Lung (tissue), 12 donors: Measurements from ENCODE around the gene EFNA2. TPM values are rescaled to one million over a fixed set of nuclear protein-coding genes. Genes with fewer than 3 reads are reported as not detected.
A peak's percentile ranks its signal among the peaks of the same experiment; 100 is the strongest.

Experiments
- ATAC-seq: fragments of 200-7000 bp; cut with Tn5 transposase; one replicate; pipeline ENCODE4 v1.9.1; 2020; ENCODE audit warnings: moderate number of reproducible peaks; ENCODE audit not compliant: insufficient read depth, low FRiP score
- DNase-seq, 3 donors: peaks; one replicate each; pipeline ENCODE4 v3.0.0-alpha.2; 2013 to 2017
- H3K27ac ChIP-seq, 2 donors: one replicate each; pipeline ENCODE4 v1.5.1; 2013; ENCODE audit warnings: mild to moderate bottlenecking in 2 of 2, moderate library complexity in 2 of 2, control low read depth in 1 of 2, inconsistent platforms in 1 of 2, low read depth in 1 of 2, low read length in 1 of 2
- H3K27me3 ChIP-seq, 3 donors: one replicate each; pipeline ENCODE4 v1.5.1; 2013; ENCODE audit warnings: low read length in 2 of 3; ENCODE audit not compliant: control insufficient read depth in 3 of 3, insufficient read depth in 3 of 3
- H3K36me3 ChIP-seq, 4 donors: one replicate each; pipeline ENCODE4 v1.5.1; 2013; ENCODE audit warnings: low read length in 4 of 4, mild to moderate bottlenecking in 1 of 4, moderate library complexity in 1 of 4; ENCODE audit not compliant: control insufficient read depth in 4 of 4, insufficient read depth in 4 of 4
- H3K4me1 ChIP-seq, 5 donors: one replicate each; pipeline ENCODE4 v1.5.1; 2013; ENCODE audit warnings: low read length in 5 of 5, mild to moderate bottlenecking in 2 of 5, moderate library complexity in 1 of 5; ENCODE audit not compliant: control insufficient read depth in 5 of 5, insufficient read depth in 5 of 5
- H3K4me3 ChIP-seq: one replicate; pipeline ENCODE4 v1.5.1; 2013; ENCODE audit warnings: mild to moderate bottlenecking, control low read depth, moderate library complexity
- H3K9ac ChIP-seq, 2 donors: one replicate each; pipeline ENCODE4 v1.5.1; 2013; ENCODE audit warnings: low read length in 2 of 2, control low read depth in 1 of 2; ENCODE audit not compliant: insufficient read depth in 1 of 2
- H3K9me3 ChIP-seq, 4 donors: one replicate each; pipeline ENCODE4 v1.5.1; 2013; ENCODE audit warnings: low read length in 3 of 4, mild to moderate bottlenecking in 1 of 4, moderate library complexity in 1 of 4; ENCODE audit not compliant: control insufficient read depth in 4 of 4, insufficient read depth in 3 of 4
- CTCF ChIP-seq: IDR thresholded peaks from 2 replicates; pipeline ENCODE4 v1.5.1; 2012; ENCODE audit warnings: mild to moderate bottlenecking; ENCODE audit errors: control extremely low read depth, extremely low read depth
- WGBS, 2 donors: extraction: QIAGEN DNeasy Blood & Tissue Kit; methylation state at CpG; one replicate each; pipeline ENCODE4 v1.1.7; 2013; 5-methylcytosine and 5-hydroxymethylcytosine counted together
- polyA plus RNA-seq, 2 donors: library from polyadenylated mRNA; stranded (reverse); fragments of 200-250 nt; gene quantifications; one replicate each; pipeline ENCODE4 v1.2.1, GENCODE V29; 2013
- total RNA-seq, 2 donors: library from RNA; depleted of rRNA in 1 of 2; stranded (reverse); fragments of >200 nt in 1 of 2; gene quantifications; one replicate each; pipeline ENCODE4 v1.2.1, GENCODE V29; 2014 to 2021
- donor health status: control.
- donor health status: control.
- donor health status: Bipolar disorder and iron deficiency.
- donor health status: healthy.
- donor health status: DM: yes; HTN: yes; CAD: no.

EFNA2 gene
- total and polyA plus RNA-seq, 4 donors, result 0.37 TPM; not detected in 3

- Histone ChIP-seq H3K9me3 (peaks cover 0 to 6% (median 0%) of the 10 kb centered on the region in 4 donors), H3K4me1 (peaks cover 0 to 8% (median 0%) of the 10 kb centered on the region in 5 donors), H3K27ac (no peak overlapping the region), H3K36me3 (no peaks in the 10 kb centered on the region), H3K4me3 (no peak overlapping the region), H3K9ac (no peak overlapping the region), H3K27me3 (peaks cover 6 to 22% (median 22%) of the 10 kb centered on the region in 3 donors)
- ATAC-seq (no peak), DNase-seq (peak in 1 of 3 donors; percentile 28)
- TF ChIP-seq CTCF, result no peak
- 64 to 80% methylated on average over 52 to 61 of the region's 61 CpGs for WGBS, 2 donors
These were observed 27.4 kb downstream of the EFNA2 start for GRCh38 chr19:1312767-1313694.

- WGBS, 2 donors, result 67 to 76% methylated on average over 32 of the region's 32 CpGs
- no peak overlapping the region for H3K27ac ChIP-seq
- H3K4me1 ChIP-seq, result peaks cover 0 to 8% (median 0%) of the 10 kb centered on the region in 5 donors
- no peak for TF ChIP-seq CTCF
- no peak overlapping the region for H3K4me3 ChIP-seq
- DNase-seq (no peak), ATAC-seq (no peak)
- peaks cover 0 to 6% (median 0%) of the 10 kb centered on the region in 4 donors for H3K9me3 ChIP-seq
- peaks cover 6 to 27% (median 22%) of the 10 kb centered on the region in 3 donors for H3K27me3 ChIP-seq
- no peak overlapping the region for H3K9ac ChIP-seq
- no peaks in the 10 kb centered on the region for H3K36me3 ChIP-seq
These were observed 28.3 kb downstream of the EFNA2 start for GRCh38 chr19:1313695-1314613.

GRCh38 chr19:1315470-1316166, 29.9 kb downstream of the EFNA2 start:
- peak; percentile 7 for TF ChIP-seq CTCF
- WGBS, 2 donors, result 8 to 10% methylated on average over 52 to 58 of the region's 58 CpGs
- Histone ChIP-seq H3K27me3 (peaks cover 3 to 30% (median 25%) of the 10 kb centered on the region in 3 donors), H3K36me3 (no peaks in the 10 kb centered on the region), H3K4me3 (no peak overlapping the region), H3K9ac (no peak overlapping the region), H3K4me1 (peaks cover 0 to 8% (median 0%) of the 10 kb centered on the region in 5 donors), H3K9me3 (peaks cover 0 to 6% (median 0%) of the 10 kb centered on the region in 4 donors), H3K27ac (no peak overlapping the region)
- DNase-seq (peak in 2 of 3 donors; percentile 30 to 41), ATAC-seq (peak; percentile 34)
